ENCODE results near the gene SYNGR3.
A peak's percentile ranks its signal among the peaks of the same experiment; 100 is the strongest.

Gene SYNGR3

DNA sequence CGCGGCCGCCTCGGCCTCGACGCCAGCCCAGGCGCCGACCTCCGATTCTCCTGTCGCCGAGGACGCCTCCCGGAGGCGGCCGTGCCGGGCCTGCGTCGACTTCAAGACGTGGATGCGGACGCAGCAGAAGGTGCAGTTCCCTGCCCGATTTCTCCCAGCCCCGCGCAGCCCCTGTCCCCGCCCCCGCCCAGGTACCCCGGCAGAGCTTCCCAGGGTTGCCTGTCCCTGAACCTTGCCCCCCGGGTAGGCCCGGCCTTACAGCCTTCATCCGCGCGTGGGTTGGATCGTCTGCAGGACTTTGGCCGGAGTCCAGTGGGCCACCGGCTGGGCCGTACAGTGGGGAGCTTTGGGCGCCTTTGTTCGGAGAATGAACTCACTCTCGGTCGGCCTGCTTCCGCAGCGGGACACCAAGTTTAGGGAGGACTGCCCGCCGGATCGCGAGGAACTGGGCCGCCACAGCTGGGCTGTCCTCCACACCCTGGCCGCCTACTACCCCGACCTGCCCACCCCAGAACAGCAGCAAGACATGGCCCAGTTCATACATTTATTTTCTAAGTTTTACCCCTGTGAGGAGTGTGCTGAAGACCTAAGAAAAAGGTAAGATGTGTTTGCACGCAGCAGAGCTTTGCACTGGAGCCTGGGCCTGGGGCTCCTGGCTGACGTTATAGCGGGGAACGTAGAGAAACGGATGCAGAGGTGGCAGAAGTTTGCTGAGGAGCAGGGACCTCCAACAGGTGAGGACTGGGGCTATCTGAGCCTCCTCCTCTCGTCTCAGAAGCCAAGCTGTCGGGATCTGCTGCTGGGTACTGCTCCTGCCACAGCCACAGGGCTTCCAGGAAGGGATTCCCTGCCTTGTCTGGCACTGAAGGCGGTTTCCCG is 5.2 kb upstream of the SYNGR3 start:
- Histone ChIP-seq H3K27me3 (ENCODE audit: low read length) (no peaks in the 10 kb centered on the region), H3K4me2 (ENCODE audit: low read depth, low read length, poor library complexity, severe bottlenecking) (peak overlapping the region; percentile 73), H3K9me2 (replicated peaks; ENCODE audit: insufficient read depth, low read length) (no peaks in the 10 kb centered on the region), H3K27ac (ENCODE audit: low read depth, low read length) (no peak overlapping the region), H2AFZ (ENCODE audit: low read depth, low read length, severe bottlenecking) (no peak overlapping the region), H3K36me3 (ENCODE audit: low read length) (no peaks in the 10 kb centered on the region), H3K9me3 (ENCODE audit: insufficient read depth, low read length) (no peaks in the 10 kb centered on the region), H3K4me3 (ENCODE audit: insufficient read depth, low read length, poor library complexity, severe bottlenecking) (peak overlapping the region; percentile 66), H3K9ac (ENCODE audit: low read length) (peak overlapping the region; percentile 71), H4K20me1 (ENCODE audit: low read depth, low read length) (no peaks in the 10 kb centered on the region), H3F3A (ENCODE audit: insufficient read depth) (no peaks in the 10 kb centered on the region), H3K79me2 (ENCODE audit: insufficient read depth, low read length) (no peaks in the 10 kb centered on the region)
- TF ChIP-seq, protein P1, sequence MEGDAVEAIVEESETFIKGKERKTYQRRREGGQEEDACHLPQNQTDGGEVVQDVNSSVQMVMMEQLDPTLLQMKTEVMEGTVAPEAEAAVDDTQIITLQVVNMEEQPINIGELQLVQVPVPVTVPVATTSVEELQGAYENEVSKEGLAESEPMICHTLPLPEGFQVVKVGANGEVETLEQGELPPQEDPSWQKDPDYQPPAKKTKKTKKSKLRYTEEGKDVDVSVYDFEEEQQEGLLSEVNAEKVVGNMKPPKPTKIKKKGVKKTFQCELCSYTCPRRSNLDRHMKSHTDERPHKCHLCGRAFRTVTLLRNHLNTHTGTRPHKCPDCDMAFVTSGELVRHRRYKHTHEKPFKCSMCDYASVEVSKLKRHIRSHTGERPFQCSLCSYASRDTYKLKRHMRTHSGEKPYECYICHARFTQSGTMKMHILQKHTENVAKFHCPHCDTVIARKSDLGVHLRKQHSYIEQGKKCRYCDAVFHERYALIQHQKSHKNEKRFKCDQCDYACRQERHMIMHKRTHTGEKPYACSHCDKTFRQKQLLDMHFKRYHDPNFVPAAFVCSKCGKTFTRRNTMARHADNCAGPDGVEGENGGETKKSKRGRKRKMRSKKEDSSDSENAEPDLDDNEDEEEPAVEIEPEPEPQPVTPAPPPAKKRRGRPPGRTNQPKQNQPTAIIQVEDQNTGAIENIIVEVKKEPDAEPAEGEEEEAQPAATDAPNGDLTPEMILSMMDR (IDR thresholded peaks at IDR 0.05; ENCODE audit: insufficient read depth, low read length, poor library complexity, severe bottlenecking) = no peak
- no peak for TF ChIP-seq EZH2phosphoT487 (conservative IDR thresholded peaks at IDR 0.05; ENCODE audit: low read length)

DNA sequence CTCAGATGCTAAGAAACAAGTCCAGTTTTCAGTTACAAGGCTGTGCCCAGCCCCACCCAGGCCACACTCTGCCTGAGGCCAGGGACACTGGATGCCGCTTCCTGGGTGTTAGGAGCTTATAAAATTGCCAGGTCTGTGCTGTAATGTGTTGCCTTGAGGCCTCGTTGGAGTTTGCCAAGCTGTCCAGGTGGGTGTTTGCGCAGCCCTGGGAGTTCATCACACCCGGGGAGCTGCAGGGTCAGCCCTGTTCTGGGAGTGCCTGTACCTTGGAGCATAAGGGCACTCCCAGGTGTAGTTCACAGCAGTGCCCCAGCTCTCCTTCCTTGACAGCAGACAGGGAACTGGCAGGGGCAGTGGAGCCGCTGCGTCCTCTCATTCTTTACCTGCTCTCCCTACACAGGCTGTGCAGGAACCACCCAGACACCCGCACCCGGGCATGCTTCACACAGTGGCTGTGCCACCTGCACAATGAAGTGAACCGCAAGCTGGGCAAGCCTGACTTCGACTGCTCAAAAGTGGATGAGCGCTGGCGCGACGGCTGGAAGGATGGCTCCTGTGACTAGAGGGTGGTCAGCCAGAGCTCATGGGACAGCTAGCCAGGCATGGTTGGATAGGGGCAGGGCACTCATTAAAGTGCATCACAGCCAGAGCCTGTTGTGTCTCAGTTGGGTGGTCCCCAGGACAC is 4.2 kb upstream of the SYNGR3 start:
- Histone ChIP-seq H3K4me2 (ENCODE audit: low read depth, low read length, poor library complexity, severe bottlenecking) (no peak overlapping the region), H3K9me2 (replicated peaks; ENCODE audit: insufficient read depth, low read length) (no peaks in the 10 kb centered on the region), H3F3A (ENCODE audit: insufficient read depth) (no peaks in the 10 kb centered on the region), H3K4me3 (ENCODE audit: insufficient read depth, low read length, poor library complexity, severe bottlenecking) (no peak overlapping the region), H3K27me3 (ENCODE audit: low read length) (no peaks in the 10 kb centered on the region), H2AFZ (ENCODE audit: low read depth, low read length, severe bottlenecking) (no peak overlapping the region), H4K20me1 (ENCODE audit: low read depth, low read length) (no peaks in the 10 kb centered on the region), H3K79me2 (ENCODE audit: insufficient read depth, low read length) (no peaks in the 10 kb centered on the region), H3K27ac (ENCODE audit: low read depth, low read length) (no peak overlapping the region), H3K9me3 (ENCODE audit: insufficient read depth, low read length) (no peaks in the 10 kb centered on the region), H3K9ac (ENCODE audit: low read length) (no peak overlapping the region), H3K36me3 (ENCODE audit: low read length) (no peaks in the 10 kb centered on the region)
- TF ChIP-seq, protein P1 (IDR thresholded peaks at IDR 0.05; ENCODE audit: insufficient read depth, low read length, poor library complexity, severe bottlenecking) = no peak
- TF ChIP-seq EZH2phosphoT487 (conservative IDR thresholded peaks at IDR 0.05; ENCODE audit: low read length) = no peak

DNA sequence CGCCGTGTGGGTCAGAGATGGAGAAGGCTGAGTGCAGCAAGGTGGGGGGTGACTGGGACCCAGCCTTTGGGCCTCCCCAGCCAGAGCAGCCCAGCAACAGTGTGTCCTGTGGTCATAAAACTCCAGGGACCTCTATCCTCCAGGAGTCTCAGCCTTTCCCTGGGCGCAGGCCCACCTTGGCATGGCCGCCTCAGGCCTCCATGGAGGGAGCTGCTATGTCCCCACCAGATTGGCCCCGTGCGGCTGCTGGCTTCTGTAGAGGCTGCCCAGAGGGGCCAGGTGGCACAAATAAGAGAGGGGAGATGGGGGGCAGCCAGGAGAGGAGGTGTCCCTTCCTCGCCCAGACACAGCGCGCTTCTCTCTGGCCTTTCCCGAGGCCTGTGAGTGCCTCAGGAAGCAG is 2.6 kb upstream of the SYNGR3 start:
- Histone ChIP-seq H3K79me2 (ENCODE audit: insufficient read depth, low read length) (no peaks in the 10 kb centered on the region), H3K4me3 (ENCODE audit: insufficient read depth, low read length, poor library complexity, severe bottlenecking) (no peak overlapping the region), H4K20me1 (ENCODE audit: low read depth, low read length) (no peaks in the 10 kb centered on the region), H3K27ac (ENCODE audit: low read depth, low read length) (no peak overlapping the region), H3K27me3 (ENCODE audit: low read length) (no peaks in the 10 kb centered on the region), H3F3A (ENCODE audit: insufficient read depth) (0 out of 2 replicates have a peak, but pooled peaks cover 4% of the 10 kb centered on the region), H3K9ac (ENCODE audit: low read length) (no peak overlapping the region), H3K9me3 (ENCODE audit: insufficient read depth, low read length) (no peaks in the 10 kb centered on the region), H2AFZ (ENCODE audit: low read depth, low read length, severe bottlenecking) (no peak overlapping the region), H3K9me2 (replicated peaks; ENCODE audit: insufficient read depth, low read length) (no peaks in the 10 kb centered on the region), H3K4me2 (ENCODE audit: low read depth, low read length, poor library complexity, severe bottlenecking) (no peak overlapping the region), H3K36me3 (ENCODE audit: low read length) (no peaks in the 10 kb centered on the region)
- TF ChIP-seq, protein P1 (IDR thresholded peaks at IDR 0.05; ENCODE audit: insufficient read depth, low read length, poor library complexity, severe bottlenecking) = no peak

Data from SU-DHL-6 (cell line).